GM12891 (cell line): ENCODE measurements around the gene MCTP1.

Experiments
- DNase-seq: peaks from one replicate; pipeline ENCODE4 v3.0.0; 2011; ENCODE audit warnings: low spot score; ENCODE audit not compliant: insufficient read length
- FAIRE-seq: peaks from 2 replicates; lab custom pipeline; 2011; peaks lifted over from hg19 to GRCh38; lab: Jason Lieb, UNC
- PAX5 ChIP-seq: IDR thresholded peaks from 2 replicates; pipeline ENCODE4 v1.6.1; 2011; ENCODE audit warnings: low read length, moderate library complexity, mild to moderate bottlenecking; ENCODE audit not compliant: insufficient read depth, severe bottlenecking
- POLR2A ChIP-seq: IDR thresholded peaks from 2 replicates; pipeline ENCODE4 v1.6.1; 2011; ENCODE audit warnings: low read depth, low read length, control low read depth
- POLR2AphosphoS5 ChIP-seq: IDR thresholded peaks from 2 replicates; pipeline ENCODE4 v1.6.1; 2011; ENCODE audit warnings: low read depth, low read length, control low read depth
- POU2F2 ChIP-seq: IDR thresholded peaks from 2 replicates; pipeline ENCODE4 v1.6.1; 2011; ENCODE audit warnings: low read depth, mild to moderate bottlenecking, control low read depth, low read length, moderate library complexity
- SPI1 ChIP-seq: IDR thresholded peaks from 2 replicates; pipeline ENCODE4 v1.6.1; 2011; ENCODE audit warnings: low read depth, low read length, control low read depth
- TAF1 ChIP-seq: IDR thresholded peaks from 2 replicates; pipeline ENCODE4 v1.6.1; 2011; ENCODE audit warnings: low read depth, low read length, control low read depth

MCTP1 gene

DNA sequence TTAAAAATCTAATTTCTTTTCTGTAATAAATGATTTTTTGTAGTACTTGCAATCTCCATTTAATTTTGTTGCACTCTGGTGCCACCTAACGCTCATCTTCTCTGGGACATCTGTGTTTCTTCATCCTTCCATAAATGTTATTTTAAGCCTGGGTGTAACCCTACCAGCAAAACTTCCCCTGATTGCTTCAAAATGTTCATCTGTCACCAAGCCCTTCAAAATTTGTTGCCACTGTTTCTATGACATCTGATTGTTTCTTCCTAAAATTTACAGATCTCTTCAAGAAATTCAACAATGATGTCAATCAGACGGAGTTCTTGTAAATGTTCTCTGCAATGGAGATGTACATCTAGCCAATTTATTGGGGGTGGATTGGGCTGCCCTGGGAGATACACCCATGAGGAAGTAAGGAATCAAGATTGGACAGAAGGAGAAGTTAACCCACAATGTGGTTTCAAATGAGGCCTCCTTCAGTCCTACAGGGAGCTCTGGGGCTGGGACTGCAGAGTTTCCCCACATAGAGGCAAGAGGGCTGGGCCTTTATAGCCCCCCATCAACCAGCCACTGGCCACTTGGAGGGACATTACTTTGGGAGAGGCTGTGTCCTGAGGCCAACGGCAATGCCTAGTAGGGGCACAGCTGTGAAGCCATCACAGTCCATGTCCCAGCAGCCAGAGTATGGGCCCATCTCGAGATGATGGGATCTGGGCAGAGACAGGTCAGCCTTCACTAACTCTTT, 23.3 kb downstream of the MCTP1 start:
- TF ChIP-seq POU2F2, result no peak
- no peak for TF ChIP-seq TAF1
- TF ChIP-seq POLR2AphosphoS5, result no peak
- TF ChIP-seq PAX5, result no peak
- no peak for TF ChIP-seq POLR2A
- no peak for TF ChIP-seq SPI1
- DNase-seq (no peak), FAIRE-seq (no peak)

DNA sequence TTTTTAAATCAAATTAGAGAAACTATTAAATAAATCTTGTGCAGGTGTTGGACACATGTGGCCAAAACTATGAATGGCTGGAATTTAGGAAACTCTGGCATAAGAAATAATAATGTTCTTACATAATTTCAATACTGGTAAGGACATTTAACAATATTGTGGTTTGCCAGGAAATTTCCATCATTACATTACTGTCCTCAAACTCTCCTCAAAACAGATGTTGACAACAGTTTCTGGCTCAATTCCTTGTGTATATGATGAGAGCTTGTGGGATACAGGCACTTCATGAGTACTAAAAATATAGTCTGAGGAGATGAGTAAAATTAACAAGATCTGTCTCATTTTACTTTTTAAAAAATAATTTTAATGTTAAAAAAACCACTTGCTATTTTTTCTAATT, 27.9 kb downstream of the MCTP1 start:
- FAIRE-seq (no peak), DNase-seq (no peak)
- TF ChIP-seq TAF1, result no peak
- TF ChIP-seq POLR2AphosphoS5, result no peak
- no peak for TF ChIP-seq PAX5
- no peak for TF ChIP-seq POU2F2
- TF ChIP-seq POLR2A, result no peak
- no peak for TF ChIP-seq SPI1

DNA sequence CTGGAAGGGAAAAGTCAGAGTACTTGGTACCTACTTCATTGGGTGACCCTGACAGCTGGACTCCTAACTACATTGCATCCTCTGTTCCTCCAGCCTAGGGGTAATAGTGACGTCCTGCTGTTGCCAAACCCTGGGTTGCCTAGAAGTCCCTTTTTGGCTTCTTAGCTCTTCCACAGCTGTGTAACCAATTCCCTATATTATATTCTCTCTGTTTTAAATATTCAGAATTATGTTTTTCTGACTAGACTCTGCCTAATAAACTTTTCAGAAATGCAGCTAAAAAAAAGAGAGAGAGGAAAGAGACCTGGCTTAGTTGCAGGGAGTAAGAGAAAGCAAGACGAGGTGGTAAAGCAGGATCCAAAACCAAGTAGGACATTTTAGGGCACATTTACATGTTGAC, 28.4 kb downstream of the MCTP1 start:
- FAIRE-seq (no peak), DNase-seq (no peak)
- no peak for TF ChIP-seq TAF1

DNA sequence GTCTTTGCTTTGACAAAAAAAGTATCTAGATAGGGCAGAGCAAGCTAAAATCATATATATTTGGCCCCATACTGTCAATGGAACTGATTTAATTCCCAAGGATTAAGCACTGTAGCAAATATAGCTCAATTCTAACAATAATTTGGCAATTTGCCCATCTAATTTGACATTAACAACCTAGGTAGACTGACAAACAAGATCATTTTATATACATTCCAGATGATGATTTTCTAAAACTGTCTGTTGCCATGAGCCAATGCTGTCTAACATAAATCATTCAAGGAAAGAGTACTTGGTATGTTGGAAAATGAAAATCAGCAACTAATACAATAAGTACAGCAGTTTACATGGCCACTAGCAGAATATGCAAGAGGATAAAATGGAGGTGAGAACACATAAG, 32.1 kb downstream of the MCTP1 start:
- TF ChIP-seq PAX5, result no peak
- TF ChIP-seq TAF1, result no peak
- no peak for TF ChIP-seq POLR2AphosphoS5
- TF ChIP-seq SPI1, result no peak
- no peak for TF ChIP-seq POU2F2
- no peak for TF ChIP-seq POLR2A
- FAIRE-seq (no peak), DNase-seq (no peak)

DNA sequence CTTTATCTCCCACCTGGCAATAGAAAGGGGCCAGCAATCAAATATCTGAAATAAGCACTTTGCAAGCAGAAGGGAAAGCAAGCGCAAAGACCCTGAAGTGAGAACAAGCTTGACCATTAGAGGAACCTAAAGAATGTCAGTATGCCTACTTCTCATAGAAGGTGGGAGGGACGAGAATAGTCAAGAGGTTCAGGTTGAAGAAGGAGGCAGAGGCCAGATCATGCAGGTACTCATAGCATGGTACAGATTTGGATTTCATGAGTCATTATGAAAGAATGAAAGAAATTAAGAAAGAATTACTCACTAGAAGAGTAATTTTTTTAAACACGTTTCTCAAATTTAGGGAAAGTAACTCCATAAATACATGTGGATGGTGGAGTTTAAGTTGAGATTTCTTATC, 33.7 kb downstream of the MCTP1 start:
- no peak for TF ChIP-seq POLR2A
- no peak for TF ChIP-seq POLR2AphosphoS5
- DNase-seq, result no peak
- no peak for FAIRE-seq

DNA sequence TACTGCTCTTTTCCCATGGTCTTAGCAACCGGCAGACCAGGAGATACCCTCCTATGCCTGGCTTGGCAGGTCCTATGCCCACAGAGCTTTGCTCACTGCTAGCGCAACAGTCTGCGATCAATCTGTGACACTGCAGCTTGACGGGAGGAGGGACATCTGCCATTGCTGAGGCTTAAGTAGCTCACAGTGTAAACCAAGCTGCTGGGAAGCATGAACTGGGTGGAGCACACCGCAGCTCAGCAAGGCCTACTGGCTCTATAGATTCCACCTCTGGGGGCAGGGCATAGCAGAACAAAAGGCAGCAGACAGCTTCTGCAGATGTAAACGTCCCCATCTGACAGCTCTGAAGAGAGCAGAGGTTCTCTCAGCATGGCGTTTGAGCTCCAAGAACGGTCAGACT, 40.4 kb downstream of the MCTP1 start:
- no peak for DNase-seq

DNA sequence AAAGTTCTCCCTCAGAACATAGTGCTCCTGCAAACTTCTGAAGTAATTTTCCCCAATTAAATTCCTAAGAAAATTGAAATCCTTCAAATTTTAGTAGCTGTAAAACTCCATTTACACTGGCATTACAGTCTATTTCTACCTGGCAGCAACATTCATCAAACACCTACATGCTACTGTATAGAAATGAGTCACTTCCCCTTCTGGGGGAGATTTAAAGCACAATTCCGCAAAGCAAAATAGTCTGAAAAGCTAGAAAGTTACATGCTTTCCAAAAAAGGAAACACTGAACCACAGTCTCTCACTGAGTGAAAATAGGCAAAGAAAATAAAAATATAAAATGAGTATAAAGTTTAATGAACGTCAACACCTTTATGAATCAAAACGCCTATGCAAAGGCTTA, 43.3 kb downstream of the MCTP1 start:
- DNase-seq, result peak; percentile 21
- TF ChIP-seq PAX5 (no peak), SPI1 (peak; percentile 95)
- FAIRE-seq, result peak; percentile 89

More for the DNA sequence above, 40.4 kb downstream of the MCTP1 start:
- TF ChIP-seq POU2F2 (no peak), POLR2AphosphoS5 (no peak), POLR2A (no peak)
- no peak for FAIRE-seq

DNA sequence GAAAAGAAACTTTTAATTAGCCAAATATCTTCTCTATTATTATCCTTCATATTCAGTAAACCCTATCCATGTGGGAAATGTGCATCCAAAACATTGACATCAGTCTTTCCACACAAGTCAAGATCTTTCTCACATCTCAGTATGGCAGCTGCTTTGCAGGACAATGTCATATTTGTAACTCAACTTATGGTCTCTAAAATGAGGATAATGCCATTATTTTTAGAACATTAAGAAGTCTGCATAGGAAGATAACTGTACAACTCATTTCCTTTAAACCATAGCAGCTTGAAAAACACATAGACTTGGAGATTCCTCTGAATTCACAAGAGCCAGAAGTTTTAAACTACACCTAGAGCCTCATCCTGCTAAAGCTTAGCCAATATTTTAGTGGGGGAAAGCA, 43.7 kb downstream of the MCTP1 start:
- TF ChIP-seq TAF1 (no peak), SPI1 (no peak), POLR2AphosphoS5 (no peak), PAX5 (no peak), POLR2A (no peak), POU2F2 (no peak)

DNA sequence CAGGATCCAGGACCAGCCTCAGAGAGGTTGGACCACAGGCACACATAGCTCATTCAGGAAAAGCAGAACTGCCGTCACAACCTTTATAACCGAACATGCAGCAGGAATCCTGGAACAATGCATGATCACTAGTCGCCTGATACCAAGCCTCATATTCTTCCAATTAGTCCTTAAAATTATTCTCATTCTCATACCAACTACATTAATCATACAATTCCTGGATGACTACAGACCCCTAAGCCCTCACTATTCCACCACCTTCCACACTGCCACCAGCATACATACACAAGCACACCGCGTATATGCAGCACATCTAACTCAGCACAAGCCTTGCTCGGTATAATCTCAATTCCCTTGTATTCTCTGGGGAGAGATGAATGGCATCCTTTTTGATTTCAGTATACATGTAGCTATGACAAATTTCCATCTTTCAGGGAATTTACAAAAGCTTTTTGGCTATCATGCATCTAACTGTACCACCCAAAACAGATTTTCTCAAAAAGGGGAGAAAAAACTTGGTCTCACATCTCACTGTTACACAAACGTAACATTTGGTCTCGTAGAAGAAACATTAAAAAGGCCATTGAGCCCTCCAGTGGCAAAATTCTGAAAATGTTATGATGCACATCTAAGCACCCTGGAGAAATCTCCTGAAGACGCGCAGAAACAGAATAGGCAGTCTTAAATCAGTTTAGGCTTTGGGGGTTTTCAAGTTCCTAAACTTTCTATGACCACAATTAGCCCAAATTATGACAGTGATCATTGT, 46.2 kb downstream of the MCTP1 start:
- FAIRE-seq (no peak), DNase-seq (no peak)
- TF ChIP-seq POLR2A, result no peak
- no peak for TF ChIP-seq POU2F2
- TF ChIP-seq SPI1, result no peak
- no peak for TF ChIP-seq POLR2AphosphoS5
- no peak for TF ChIP-seq TAF1
- no peak for TF ChIP-seq PAX5

More for the DNA sequence above, 43.7 kb downstream of the MCTP1 start:
- no peak for DNase-seq
- FAIRE-seq, result no peak

DNA sequence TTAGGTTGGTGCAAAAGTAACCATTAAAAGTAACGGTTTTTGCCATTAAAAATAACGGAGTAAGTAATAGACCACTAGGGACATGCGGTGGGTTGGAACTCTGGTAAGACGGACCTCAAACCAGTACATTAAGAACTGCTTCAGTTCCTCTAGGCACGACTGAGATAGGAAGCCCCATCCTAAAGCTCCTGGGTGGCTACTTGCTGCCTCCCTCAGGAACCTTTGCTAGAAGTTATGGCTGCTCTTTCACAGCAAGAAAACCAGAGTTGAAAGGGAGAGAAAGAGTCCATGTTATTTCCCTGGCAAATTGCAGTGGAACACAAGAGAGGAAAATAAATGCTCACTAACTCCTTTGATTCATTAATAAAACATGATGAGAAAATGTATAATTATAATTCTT, 47.6 kb downstream of the MCTP1 start:
- FAIRE-seq (no peak), DNase-seq (no peak)
- TF ChIP-seq SPI1 (no peak), PAX5 (no peak), POU2F2 (no peak), TAF1 (no peak), POLR2AphosphoS5 (no peak), POLR2A (no peak)

DNA sequence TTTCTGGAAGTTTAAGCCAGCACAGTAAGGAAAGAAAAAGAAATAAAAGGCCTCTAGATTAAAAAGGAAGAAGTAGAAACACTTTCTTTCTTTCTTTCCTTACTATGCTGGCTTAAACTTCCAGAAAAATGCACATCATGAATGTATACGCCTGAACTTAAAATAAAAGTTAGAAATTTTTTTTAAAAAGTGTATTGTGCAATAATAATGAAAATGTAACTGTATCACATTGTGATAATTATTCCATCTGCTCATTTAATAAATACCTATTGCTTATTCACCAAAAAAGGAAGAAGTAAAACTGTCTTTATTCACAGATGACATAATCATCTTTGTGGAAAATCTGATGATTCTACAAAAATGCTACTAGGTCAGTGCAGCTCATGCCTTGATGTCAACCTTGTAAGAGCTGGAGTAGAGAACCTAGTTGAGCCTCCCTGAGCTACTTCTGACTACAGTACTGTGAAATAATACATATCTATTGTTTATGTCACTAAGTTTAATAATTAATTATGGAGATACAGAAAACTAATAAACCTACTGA, 49.4 kb downstream of the MCTP1 start:
- DNase-seq (no peak), FAIRE-seq (no peak)
- TF ChIP-seq TAF1 (no peak), POLR2AphosphoS5 (no peak), POLR2A (no peak), SPI1 (no peak), POU2F2 (no peak), PAX5 (no peak)
